22Rv1 (cell line): ENCODE measurements around the gene ZNF691.

Experiments used
- CTCF ChIP-seq: fragments of 450-650 bp; IDR thresholded peaks from 2 replicates; pipeline ENCODE4 v1.5.1; 2017; ENCODE audit warnings: mild to moderate bottlenecking
- ZFX ChIP-seq: fragments of 450-650 bp; IDR thresholded peaks from 2 replicates; pipeline ENCODE4 v1.6.1; 2017; ENCODE audit warnings: antibody characterized with exemption, borderline replicate concordance

GRCh38 chr1:42838482-42839190 is 7.8 kb upstream of the ZNF691 start:
- TF ChIP-seq CTCF (no peak), ZFX (no peak)
